ENCODE results near the gene TAGLN2. TPM values are rescaled to one million over a fixed set of nuclear protein-coding genes. Genes with fewer than 3 reads are reported as not detected.

TAGLN2 gene
- total RNA-seq, 1 experiment from 2014 or later: 66.9 TPM

GRCh38 chr1:159890390-159890789, 34.9 kb downstream of the TAGLN2 start:
- no peak overlapping the region for H3K27ac Mint-ChIP-seq
- POLR2A ChIA-PET: interaction anchor here (0.8 kb wide), 1 partner anchor 79 kb away, joined by 4 read pairs; no protein-coding TSS in a partner anchor
- no peak overlapping the region for H3K4me3 Mint-ChIP-seq

GRCh38 chr1:159889821-159890252, 35.5 kb downstream of the TAGLN2 start:
- DNase-seq (ENCODE audit: low spot score) (no peak), ATAC-seq (peak; percentile 37)
- H3K36me3 Mint-ChIP-seq: no peaks in the 10 kb centered on the region
- ChIA-PET POLR2A (no interaction called here), CTCF (interaction anchor here (0.6 to 11.5 kb wide), 11 partner anchors 17 to 165 kb away, joined by 3 to 188 read pairs (median 9); partner anchors contain the start of gene FCRL6)
- H3K4me3 Mint-ChIP-seq: no peak overlapping the region
- no peaks in the 10 kb centered on the region for H3K9me3 Mint-ChIP-seq
- no peak overlapping the region for H3K27ac Mint-ChIP-seq
- H3K27me3 Mint-ChIP-seq (ENCODE audit: low read depth): peaks cover 2% of the 10 kb centered on the region; the same call in 1 of the 2 replicates
- H3K4me1 Mint-ChIP-seq: peaks cover 9% of the 10 kb centered on the region
- TF ChIP-seq MLX (CRISPR knock-in tag; IDR thresholded peaks at IDR 0.05): no peak
- TF ChIP-seq ZNF138 (CRISPR knock-in tag; conservative IDR thresholded peaks at IDR 0.05): no peak
- TF ChIP-seq ATF1 (CRISPR knock-in tag; IDR thresholded peaks at IDR 0.05): no peak
- no peak for TF ChIP-seq E2F5 (CRISPR knock-in tag; IDR thresholded peaks at IDR 0.05)
- TF ChIP-seq MYBL2 (CRISPR knock-in tag; IDR thresholded peaks at IDR 0.05): no peak
- TF ChIP-seq ZNF425 (CRISPR knock-in tag; conservative IDR thresholded peaks at IDR 0.05): no peak
- TF ChIP-seq ATF6 (CRISPR knock-in tag; IDR thresholded peaks at IDR 0.05): no peak
- TF ChIP-seq ZNF512 (CRISPR knock-in tag; IDR thresholded peaks at IDR 0.05; ENCODE audit: borderline replicate concordance): no peak
- TF ChIP-seq USF2 (CRISPR knock-in tag; IDR thresholded peaks at IDR 0.05): no peak
- no peak for TF ChIP-seq PRRX2 (CRISPR knock-in tag; IDR thresholded peaks at IDR 0.05)
- no peak for TF ChIP-seq NFE2L1 (CRISPR knock-in tag; IDR thresholded peaks at IDR 0.05)

More at GRCh38 chr1:159890390-159890789, 34.9 kb downstream of the TAGLN2 start:
- Mint-ChIP-seq H3K36me3 (no peaks in the 10 kb centered on the region), H3K9me3 (no peaks in the 10 kb centered on the region), H3K27me3 (ENCODE audit: low read depth) (peaks cover 2% of the 10 kb centered on the region; the same call in 1 of the 2 replicates), H3K4me1 (peaks cover 9% of the 10 kb centered on the region)
- CTCF ChIA-PET: interaction anchor here (0.6 to 11.5 kb wide), 20 partner anchors 17 to 693 kb away, joined by 3 to 188 read pairs (median 7); partner anchors contain the start of genes DUSP23 and FCRL6
- no peak for DNase-seq (ENCODE audit: low spot score)
- no peak for TF ChIP-seq ELF4 (CRISPR knock-in tag; IDR thresholded peaks at IDR 0.05; ENCODE audit: low read depth)
- TF ChIP-seq MLX (CRISPR knock-in tag; IDR thresholded peaks at IDR 0.05): no peak
- no peak for TF ChIP-seq CTCF (IDR thresholded peaks at IDR 0.05)
- TF ChIP-seq ZSCAN18 (CRISPR knock-in tag; IDR thresholded peaks at IDR 0.05): no peak
- TF ChIP-seq SMAD3 (CRISPR knock-in tag; IDR thresholded peaks at IDR 0.05; ENCODE audit: borderline replicate concordance): no peak
- TF ChIP-seq ETV6 (CRISPR knock-in tag; IDR thresholded peaks at IDR 0.05): no peak
- TF ChIP-seq IRF2 (CRISPR knock-in tag; IDR thresholded peaks at IDR 0.05; ENCODE audit: borderline replicate concordance, low read depth): no peak
- TF ChIP-seq ESRRA (CRISPR knock-in tag; IDR thresholded peaks at IDR 0.05; ENCODE audit: borderline replicate concordance): no peak
- TF ChIP-seq CREM (CRISPR knock-in tag; IDR thresholded peaks at IDR 0.05): no peak
- no peak for ATAC-seq
